Adipocyte (in vitro differentiated cells): ENCODE measurements around the gene PASD1.
"Not testable (repeated sequence)": the region's sequence is repeated elsewhere in the genome, so short reads cannot be mapped to it uniquely, and the experiment has no call there.

ENCODE experiments used
- DNase-seq: peaks from one replicate; pipeline ENCODE4 v3.0.0-alpha.2; 2015; ENCODE audit warnings: low read depth
- H3K27me3 ChIP-seq: replicated peaks from 2 replicates; pipeline ENCODE4 v1.7.0; 2013; ENCODE audit warnings: mild to moderate bottlenecking, low read length, moderate library complexity; ENCODE audit not compliant: control insufficient read depth, insufficient read depth
- H3K36me3 ChIP-seq: 2 replicates; pipeline ENCODE4 v1.7.0; 2013; ENCODE audit warnings: low read length, mild to moderate bottlenecking, moderate library complexity; ENCODE audit not compliant: control insufficient read depth, insufficient read depth, severe bottlenecking
- H3K4me1 ChIP-seq: 2 replicates; pipeline ENCODE4 v1.7.0; 2013; ENCODE audit warnings: mild to moderate bottlenecking, low read length, moderate library complexity; ENCODE audit not compliant: control insufficient read depth, insufficient read depth
- H3K4me3 ChIP-seq: 2 replicates; pipeline ENCODE4 v1.7.0; 2013; ENCODE audit warnings: mild to moderate bottlenecking, low read length, moderate library complexity
- H3K9ac ChIP-seq: 2 replicates; pipeline ENCODE4 v1.7.0; 2013; ENCODE audit warnings: mild to moderate bottlenecking, low read length, moderate library complexity
- H3K9me3 ChIP-seq: 2 replicates; pipeline ENCODE4 v1.7.0; 2013; ENCODE audit warnings: mild to moderate bottlenecking, low read length, moderate library complexity; ENCODE audit not compliant: control insufficient read depth

The PASD1 gene

DNA sequence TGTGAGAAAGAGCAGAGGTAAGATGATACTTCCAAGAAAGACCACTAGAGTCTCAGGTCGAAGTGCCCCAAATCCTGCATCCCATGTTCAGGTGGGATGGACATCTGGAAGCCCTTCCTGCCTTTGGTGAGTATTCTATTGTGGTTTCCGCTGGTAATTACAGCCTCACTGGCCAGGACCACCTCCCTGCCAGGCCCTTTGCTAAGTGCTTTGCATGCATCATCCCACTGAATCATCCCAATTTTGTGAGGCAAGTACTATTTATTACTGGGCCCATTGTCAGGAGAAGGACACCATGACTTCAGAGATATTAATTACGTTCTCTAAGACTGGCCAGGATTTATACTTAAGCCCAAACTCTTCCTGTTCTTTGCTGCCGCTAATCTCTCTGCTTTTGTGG is 10.7 kb upstream of the PASD1 start:
- no peak for DNase-seq
- no peaks in the 10 kb centered on the region for H3K4me1 ChIP-seq

GRCh38 chrX:151555301-151555700 is 8.2 kb upstream of the PASD1 start:
- not testable (repeated sequence) for H3K27me3 ChIP-seq, DNase-seq, H3K36me3 ChIP-seq, H3K9me3 ChIP-seq, H3K4me1 ChIP-seq, H3K4me3 ChIP-seq, H3K9ac ChIP-seq

More for the DNA sequence above, 10.7 kb upstream of the PASD1 start:
- H3K36me3 ChIP-seq: no peaks in the 10 kb centered on the region
- H3K9ac ChIP-seq: no peak overlapping the region
- no peak overlapping the region for H3K4me3 ChIP-seq
- peaks cover 9% of the 10 kb centered on the region for H3K27me3 ChIP-seq
- no peaks in the 10 kb centered on the region for H3K9me3 ChIP-seq

DNA sequence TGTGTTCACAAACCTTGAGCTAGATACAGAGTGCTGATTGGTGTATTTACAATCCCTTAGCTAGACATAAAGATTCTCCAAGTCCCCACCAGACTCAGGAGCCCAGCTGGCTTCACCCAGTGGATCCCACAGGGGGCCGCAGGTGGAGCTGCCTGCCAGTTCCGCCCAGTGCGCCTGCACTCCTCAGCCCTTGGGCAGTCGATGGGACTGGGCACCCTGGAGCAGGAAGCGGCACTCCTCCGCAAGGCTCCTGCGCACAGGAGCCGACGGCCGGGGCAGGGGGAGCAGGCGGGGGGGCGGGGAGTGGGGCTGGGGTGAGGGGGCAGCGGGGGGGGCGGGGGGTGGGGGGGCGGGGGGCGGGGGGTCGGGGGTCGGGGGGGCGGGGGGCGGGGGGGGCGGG is 990 bp upstream of the PASD1 start:
- H3K9me3 ChIP-seq, H3K4me3 ChIP-seq, H3K9ac ChIP-seq, DNase-seq, H3K36me3 ChIP-seq, H3K27me3 ChIP-seq, H3K4me1 ChIP-seq: not testable (repeated sequence)

DNA sequence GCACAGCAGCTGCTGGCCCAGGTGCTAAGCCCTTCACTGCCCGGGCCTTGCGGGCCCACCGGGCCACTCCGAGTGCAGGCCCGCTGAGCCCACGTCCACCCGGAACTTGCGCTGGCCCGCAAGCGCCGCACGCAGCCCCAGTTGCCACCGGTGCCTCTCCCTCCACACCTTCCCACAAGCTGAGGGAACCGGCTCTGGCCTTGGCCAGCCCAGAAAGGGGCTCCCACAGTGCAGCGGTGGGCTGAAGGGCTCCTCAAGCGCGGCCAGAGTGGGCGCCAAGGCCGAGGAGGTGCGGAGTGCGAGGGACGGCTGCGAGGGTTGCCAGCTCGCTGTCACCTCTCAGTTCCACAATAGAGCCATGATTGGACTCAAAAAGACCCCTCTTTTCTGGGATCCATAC is 472 bp upstream of the PASD1 start:
- H3K9me3 ChIP-seq, DNase-seq, H3K36me3 ChIP-seq, H3K4me1 ChIP-seq, H3K9ac ChIP-seq, H3K27me3 ChIP-seq, H3K4me3 ChIP-seq: not testable (repeated sequence)

- Histone ChIP-seq H3K4me3 (no peak overlapping the region), H3K36me3 (no peaks in the 10 kb centered on the region), H3K9ac (no peak overlapping the region), H3K4me1 (no peaks in the 10 kb centered on the region), H3K27me3 (peaks cover 16% of the 10 kb centered on the region), H3K9me3 (no peaks in the 10 kb centered on the region)
- no peak for DNase-seq
Observed at GRCh38 chrX:151564035-151564434, 560 bp downstream of the PASD1 start.

- not testable (repeated sequence) for DNase-seq, H3K36me3 ChIP-seq, H3K4me1 ChIP-seq, H3K9me3 ChIP-seq, H3K9ac ChIP-seq, H3K4me3 ChIP-seq
- peaks cover 29% of the 10 kb centered on the region for H3K27me3 ChIP-seq
Observed at GRCh38 chrX:151566872-151567271, 3.4 kb downstream of the PASD1 start.

GRCh38 chrX:151570561-151570960 is 7.1 kb downstream of the PASD1 start:
- H3K9ac ChIP-seq: no peak overlapping the region
- no peak overlapping the region for H3K4me3 ChIP-seq
- DNase-seq: no peak
- peaks cover 41% of the 10 kb centered on the region for H3K27me3 ChIP-seq
- no peaks in the 10 kb centered on the region for H3K4me1 ChIP-seq
- H3K36me3 ChIP-seq: no peaks in the 10 kb centered on the region
- H3K9me3 ChIP-seq: no peaks in the 10 kb centered on the region

DNA sequence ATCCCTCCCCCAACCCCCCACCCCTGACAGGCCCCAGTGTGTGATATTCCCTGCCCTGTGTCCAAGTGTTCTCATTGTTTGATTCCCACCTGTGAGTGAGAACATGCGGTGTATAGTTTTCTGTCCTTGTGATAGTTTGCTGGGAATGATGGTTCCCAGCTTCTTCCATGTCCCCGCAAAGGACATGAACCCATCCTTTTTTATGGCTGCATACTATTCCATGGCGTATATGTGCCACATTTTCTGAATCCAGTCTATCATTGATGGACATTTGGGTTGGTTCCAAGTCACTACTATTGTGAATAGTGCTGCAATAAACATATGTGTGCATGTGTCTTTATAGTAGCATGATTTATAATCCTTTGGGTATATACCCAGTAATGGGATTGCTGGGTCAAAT is 29.9 kb downstream of the PASD1 start:
- DNase-seq, H3K27me3 ChIP-seq, H3K4me1 ChIP-seq, H3K4me3 ChIP-seq, H3K9me3 ChIP-seq, H3K9ac ChIP-seq, H3K36me3 ChIP-seq: not testable (repeated sequence)

GRCh38 chrX:151596282-151596681 is 32.8 kb downstream of the PASD1 start:
- DNase-seq: no peak
- no peaks in the 10 kb centered on the region for H3K36me3 ChIP-seq
- H3K9ac ChIP-seq: no peak overlapping the region
- H3K27me3 ChIP-seq: peaks cover 2% of the 10 kb centered on the region
- H3K4me1 ChIP-seq: no peaks in the 10 kb centered on the region
- no peaks in the 10 kb centered on the region for H3K9me3 ChIP-seq
- no peak overlapping the region for H3K4me3 ChIP-seq

DNA sequence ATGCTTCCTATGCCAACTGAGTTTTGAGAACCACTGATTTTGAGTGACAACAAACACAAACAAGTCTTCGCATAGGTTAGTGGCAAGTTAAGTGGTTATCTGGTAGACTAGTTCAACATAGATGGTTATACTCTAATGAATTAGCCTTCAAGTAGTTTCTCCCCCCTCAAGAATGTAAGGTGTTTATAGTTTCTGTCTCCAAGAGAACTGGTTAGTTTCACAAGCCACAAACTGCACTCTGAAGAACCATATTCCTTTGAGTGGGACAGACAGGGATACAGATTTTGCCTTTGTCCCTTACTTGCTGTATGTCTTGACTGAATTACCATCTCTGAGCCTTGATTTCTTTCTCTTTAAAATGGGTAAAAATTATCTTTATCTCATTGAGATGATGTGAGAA is 41.5 kb downstream of the PASD1 start:
- Histone ChIP-seq H3K4me1 (no peaks in the 10 kb centered on the region), H3K36me3 (no peaks in the 10 kb centered on the region), H3K4me3 (no peak overlapping the region), H3K27me3 (peaks cover 27% of the 10 kb centered on the region), H3K9ac (no peak overlapping the region), H3K9me3 (peaks cover 5% of the 10 kb centered on the region)
- DNase-seq: no peak

GRCh38 chrX:151609222-151609621 is 45.7 kb downstream of the PASD1 start:
- H3K9me3 ChIP-seq: peaks cover 5% of the 10 kb centered on the region
- no peaks in the 10 kb centered on the region for H3K36me3 ChIP-seq
- no peaks in the 10 kb centered on the region for H3K4me1 ChIP-seq
- no peak overlapping the region for H3K4me3 ChIP-seq
- H3K27me3 ChIP-seq: peaks cover 16% of the 10 kb centered on the region
- no peak overlapping the region for H3K9ac ChIP-seq
- DNase-seq: no peak

DNA sequence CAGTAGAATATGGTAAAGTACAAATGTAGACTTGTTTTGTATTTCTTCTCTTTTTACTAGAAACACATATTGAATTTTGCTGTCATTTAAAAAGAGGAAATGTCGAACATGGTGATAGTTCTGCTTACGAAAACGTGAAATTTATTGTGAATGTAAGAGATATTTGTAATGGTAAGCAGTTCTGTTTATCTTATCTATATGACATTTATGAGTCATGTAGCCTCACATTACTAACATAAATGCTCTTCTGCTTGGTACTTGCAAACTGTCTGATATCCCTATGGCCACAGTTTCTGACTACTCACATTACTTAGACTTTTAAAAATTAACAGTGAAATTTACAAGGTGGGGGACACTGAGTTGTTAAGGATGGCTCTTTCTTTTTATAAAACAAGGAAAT is 57.9 kb downstream of the PASD1 start:
- DNase-seq: no peak
- H3K36me3 ChIP-seq: no peaks in the 10 kb centered on the region
- no peaks in the 10 kb centered on the region for H3K4me1 ChIP-seq
- no peaks in the 10 kb centered on the region for H3K9me3 ChIP-seq
- peaks cover 33% of the 10 kb centered on the region for H3K27me3 ChIP-seq
- no peak overlapping the region for H3K9ac ChIP-seq
- no peak overlapping the region for H3K4me3 ChIP-seq
